ENCODE measurements around the gene IGSF23.

DNA sequence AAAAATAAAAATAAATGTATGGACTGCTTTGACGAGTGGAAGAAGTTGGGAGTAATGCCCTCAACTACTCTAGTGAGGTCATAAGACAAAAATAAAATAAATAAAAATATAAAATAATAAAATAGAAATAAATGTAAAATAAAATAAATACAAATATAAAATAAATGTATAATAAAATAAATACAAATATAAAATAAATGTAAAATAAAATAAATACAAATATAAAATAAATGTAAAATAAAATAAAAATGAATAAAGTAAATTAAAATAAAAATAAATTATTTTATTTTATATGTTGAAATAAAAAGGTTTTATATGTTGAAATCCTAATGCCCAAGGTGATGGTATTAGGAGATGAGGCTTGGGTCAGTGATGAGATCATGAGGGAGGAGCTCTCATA is 20.1 kb upstream of the IGSF23 start:
- TF ChIP-seq, protein P1, sequence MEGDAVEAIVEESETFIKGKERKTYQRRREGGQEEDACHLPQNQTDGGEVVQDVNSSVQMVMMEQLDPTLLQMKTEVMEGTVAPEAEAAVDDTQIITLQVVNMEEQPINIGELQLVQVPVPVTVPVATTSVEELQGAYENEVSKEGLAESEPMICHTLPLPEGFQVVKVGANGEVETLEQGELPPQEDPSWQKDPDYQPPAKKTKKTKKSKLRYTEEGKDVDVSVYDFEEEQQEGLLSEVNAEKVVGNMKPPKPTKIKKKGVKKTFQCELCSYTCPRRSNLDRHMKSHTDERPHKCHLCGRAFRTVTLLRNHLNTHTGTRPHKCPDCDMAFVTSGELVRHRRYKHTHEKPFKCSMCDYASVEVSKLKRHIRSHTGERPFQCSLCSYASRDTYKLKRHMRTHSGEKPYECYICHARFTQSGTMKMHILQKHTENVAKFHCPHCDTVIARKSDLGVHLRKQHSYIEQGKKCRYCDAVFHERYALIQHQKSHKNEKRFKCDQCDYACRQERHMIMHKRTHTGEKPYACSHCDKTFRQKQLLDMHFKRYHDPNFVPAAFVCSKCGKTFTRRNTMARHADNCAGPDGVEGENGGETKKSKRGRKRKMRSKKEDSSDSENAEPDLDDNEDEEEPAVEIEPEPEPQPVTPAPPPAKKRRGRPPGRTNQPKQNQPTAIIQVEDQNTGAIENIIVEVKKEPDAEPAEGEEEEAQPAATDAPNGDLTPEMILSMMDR (IDR thresholded peaks at IDR 0.05) = no peak
- TF ChIP-seq POLR2A (IDR thresholded peaks at IDR 0.05) = no peak
